Natural killer cell (primary cell): ENCODE data around the gene MARCHF3. TPM values are rescaled to one million over a fixed set of nuclear protein-coding genes. Genes with fewer than 3 reads are reported as not detected.
"Not testable (repeated sequence)": the region's sequence is repeated elsewhere in the genome, so short reads cannot be mapped to it uniquely, and the experiment has no call there.

ENCODE experiments used
- ATAC-seq, 3 donors: fragments of 150-1000 bp in 2 of 3; fragments of 200-7000 bp in 1 of 3; cut with Tn5 transposase; 1 replicate in 1 of 3; 2 replicates in 2 of 3; pipeline ENCODE4 v1.10.0; 2021; ENCODE audit warnings: mild to moderate bottlenecking in 2 of 3, moderate library complexity in 2 of 3
- DNase-seq, 2 donors: peaks; one replicate each; pipeline versions ENCODE4 v3.0.0 to v3.0.0-alpha.2; 2013 to 2021; ENCODE audit warnings: mixed read lengths in 1 of 2
- H3K27ac ChIP-seq: one replicate; pipeline ENCODE4 v1.5.1; 2013; ENCODE audit warnings: mild to moderate bottlenecking, low read length
- H3K27me3 ChIP-seq: one replicate; pipeline ENCODE4 v1.6.1; 2013; ENCODE audit warnings: low read length; ENCODE audit not compliant: control insufficient read depth, insufficient read depth
- H3K36me3 ChIP-seq: one replicate; pipeline ENCODE4 v1.6.1; 2013; ENCODE audit warnings: low read length; ENCODE audit not compliant: control insufficient read depth, insufficient read depth
- H3K4me1 ChIP-seq: one replicate; pipeline ENCODE4 v1.6.1; 2013; ENCODE audit warnings: low read length; ENCODE audit not compliant: control insufficient read depth, insufficient read depth
- H3K4me3 ChIP-seq: one replicate; pipeline ENCODE4 v1.5.1; 2013; ENCODE audit warnings: low read length
- H3K9me3 ChIP-seq: one replicate; pipeline ENCODE4 v1.6.1; 2013; ENCODE audit warnings: low read length; ENCODE audit not compliant: control insufficient read depth, insufficient read depth
- H3K27ac Mint-ChIP-seq, 2 donors: one replicate each; pipeline ENCODE4 v1.8.0; 2022; ENCODE audit warnings: mild to moderate bottlenecking in 2 of 2, mixed read lengths in 2 of 2, moderate library complexity in 1 of 2
- H3K27me3 Mint-ChIP-seq, 2 donors: one replicate each; pipeline ENCODE4 v1.8.0; 2022; ENCODE audit warnings: low read depth in 2 of 2, mixed read lengths in 2 of 2
- H3K36me3 Mint-ChIP-seq: one replicate; pipeline ENCODE4 v1.8.0; 2022; ENCODE audit warnings: mixed read lengths
- H3K4me1 Mint-ChIP-seq, 2 donors: one replicate each; pipeline ENCODE4 v1.8.0; 2022; ENCODE audit warnings: mixed read lengths in 2 of 2
- H3K4me3 Mint-ChIP-seq: one replicate; pipeline ENCODE4 v1.8.0; 2022; ENCODE audit warnings: mild to moderate bottlenecking, moderate library complexity, mixed read lengths
- H3K9me3 Mint-ChIP-seq, 2 donors: one replicate each; pipeline ENCODE4 v1.8.0; 2022; ENCODE audit warnings: mixed read lengths in 2 of 2
- WGBS: methylation state at CpG from one replicate; pipeline ENCODE4 v1.1.7; 2013; ENCODE audit warnings: missing lambda C conversion rate; ENCODE audit not compliant: insufficient coverage; 5-methylcytosine and 5-hydroxymethylcytosine counted together
- intact Hi-C: fragments of 100-400 bp; cut with micrococcal nuclease; formaldehyde crosslinking; loops from one replicate; pipeline ENCODE4 v1.14.2; 2022
- total RNA-seq, 4 donors: library from RNA; stranded (reverse); fragments of 120-200 nt in 1 of 4; gene quantifications; one replicate each; pipeline versions ENCODE4 v1.2.3 to v1.2.4, GENCODE V29; 2013 to 2022
- TF ChIP-seq, protein P1 (sequence below): fragments of 200-600 bp; IDR thresholded peaks from one replicate; pipeline ENCODE4 v1.8.0; 2022; ENCODE audit warnings: antibody characterized with exemption

MARCHF3 gene
- total RNA-seq, 3 donors from 2014 or later (not counting 1 experiment from before 2014, with no cell fraction given) = 6.8 to 11.2 (median 8.9) TPM

DNA sequence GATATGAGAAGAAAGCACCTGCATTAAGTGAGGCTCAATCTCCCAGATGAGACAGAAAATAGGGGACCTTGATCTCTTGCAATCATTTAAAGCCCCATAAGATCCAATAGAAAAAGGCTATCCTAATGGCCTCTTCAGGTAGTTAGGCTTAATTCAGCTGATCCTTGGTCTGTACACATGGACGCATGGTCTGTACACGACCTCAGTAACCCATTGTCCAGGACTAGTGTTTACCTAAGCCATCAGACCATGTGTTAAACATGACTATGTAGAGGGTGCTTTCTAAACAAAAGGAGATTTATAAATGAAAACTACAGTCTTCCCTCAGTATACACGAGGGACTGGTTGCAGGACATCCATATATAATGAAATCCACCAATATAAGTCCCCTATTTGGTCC is 7.5 kb downstream of the MARCHF3 start:
- intact Hi-C loops = no loop called here
- H3K27me3 ChIP-seq = no peaks in the 10 kb centered on the region
- ATAC-seq (no peak), DNase-seq (no peak)
- no peak overlapping the region for H3K27ac ChIP-seq
- Mint-ChIP-seq H3K9me3 (no peaks in the 10 kb centered on the region), H3K27ac (no peak overlapping the region), H3K36me3 (no peaks in the 10 kb centered on the region), H3K4me3 (no peak overlapping the region), H3K4me1 (no peaks in the 10 kb centered on the region), H3K27me3 (no peaks in the 10 kb centered on the region)
- no peaks in the 10 kb centered on the region for H3K9me3 ChIP-seq
- H3K4me3 ChIP-seq = no peak overlapping the region
- no peaks in the 10 kb centered on the region for H3K36me3 ChIP-seq
- H3K4me1 ChIP-seq = no peaks in the 10 kb centered on the region
- TF ChIP-seq, protein P1, sequence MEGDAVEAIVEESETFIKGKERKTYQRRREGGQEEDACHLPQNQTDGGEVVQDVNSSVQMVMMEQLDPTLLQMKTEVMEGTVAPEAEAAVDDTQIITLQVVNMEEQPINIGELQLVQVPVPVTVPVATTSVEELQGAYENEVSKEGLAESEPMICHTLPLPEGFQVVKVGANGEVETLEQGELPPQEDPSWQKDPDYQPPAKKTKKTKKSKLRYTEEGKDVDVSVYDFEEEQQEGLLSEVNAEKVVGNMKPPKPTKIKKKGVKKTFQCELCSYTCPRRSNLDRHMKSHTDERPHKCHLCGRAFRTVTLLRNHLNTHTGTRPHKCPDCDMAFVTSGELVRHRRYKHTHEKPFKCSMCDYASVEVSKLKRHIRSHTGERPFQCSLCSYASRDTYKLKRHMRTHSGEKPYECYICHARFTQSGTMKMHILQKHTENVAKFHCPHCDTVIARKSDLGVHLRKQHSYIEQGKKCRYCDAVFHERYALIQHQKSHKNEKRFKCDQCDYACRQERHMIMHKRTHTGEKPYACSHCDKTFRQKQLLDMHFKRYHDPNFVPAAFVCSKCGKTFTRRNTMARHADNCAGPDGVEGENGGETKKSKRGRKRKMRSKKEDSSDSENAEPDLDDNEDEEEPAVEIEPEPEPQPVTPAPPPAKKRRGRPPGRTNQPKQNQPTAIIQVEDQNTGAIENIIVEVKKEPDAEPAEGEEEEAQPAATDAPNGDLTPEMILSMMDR = no peak
- WGBS = 93% methylated on average over 3 of the region's 3 CpGs

DNA sequence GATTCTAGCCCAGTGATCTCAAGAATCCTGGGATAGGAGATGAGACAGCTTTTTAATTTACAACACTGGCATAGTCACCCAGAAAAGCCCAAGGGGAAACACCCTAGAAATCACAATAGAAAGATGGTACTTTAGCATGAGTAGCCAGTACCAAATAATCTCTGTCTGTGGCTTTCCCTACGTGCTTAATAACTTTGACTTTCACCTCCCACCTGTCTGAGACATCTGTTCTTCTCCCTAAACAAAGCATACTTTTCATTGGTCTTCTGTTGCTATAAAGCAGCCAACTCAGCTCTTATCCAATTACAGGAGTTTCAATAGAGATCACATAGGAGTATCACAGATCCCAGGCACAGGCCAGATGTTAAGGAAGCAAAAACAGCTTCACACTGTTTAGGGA is 10.4 kb downstream of the MARCHF3 start:
- 59% methylated on average over 1 of the region's 1 CpG for WGBS
- no peaks in the 10 kb centered on the region for H3K9me3 Mint-ChIP-seq
- intact Hi-C loops = no loop called here

DNA sequence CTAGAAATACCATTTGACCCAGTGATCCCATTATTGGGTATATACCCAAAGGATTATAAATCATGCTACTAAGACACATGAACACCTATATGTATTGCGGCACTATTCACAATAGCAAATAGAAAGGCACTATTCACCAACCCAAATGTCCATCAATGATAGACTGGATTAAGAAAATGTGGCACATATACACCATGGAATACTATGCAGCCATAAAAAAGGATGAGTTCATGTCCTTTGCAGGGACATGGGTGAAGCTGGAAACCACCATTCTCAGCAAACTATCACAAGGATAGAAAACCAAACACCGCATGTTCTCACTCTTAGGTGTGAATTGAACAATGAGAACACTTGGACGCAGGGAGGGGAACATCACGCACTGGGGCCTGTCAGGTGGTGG is 13.6 kb downstream of the MARCHF3 start:
- H3K4me3 Mint-ChIP-seq, H3K9me3 Mint-ChIP-seq, intact Hi-C loops, H3K27ac ChIP-seq, H3K27me3 Mint-ChIP-seq, H3K36me3 ChIP-seq, H3K27ac Mint-ChIP-seq, DNase-seq, H3K9me3 ChIP-seq, H3K27me3 ChIP-seq, H3K4me1 ChIP-seq, ATAC-seq, H3K4me3 ChIP-seq, H3K36me3 Mint-ChIP-seq: not testable (repeated sequence)
- 100% methylated on average over 3 of the region's 4 CpGs for WGBS
- H3K4me1 Mint-ChIP-seq = peaks cover 8 to 20% of the 10 kb centered on the region in 2 donors

More for the DNA sequence above, 10.4 kb downstream of the MARCHF3 start:
- Mint-ChIP-seq H3K27ac (no peak overlapping the region), H3K4me1 (no peaks in the 10 kb centered on the region), H3K4me3 (no peak overlapping the region), H3K36me3 (no peaks in the 10 kb centered on the region), H3K27me3 (no peaks in the 10 kb centered on the region)
- no peak overlapping the region for H3K4me3 ChIP-seq
- no peak for ATAC-seq
- H3K4me1 ChIP-seq = no peaks in the 10 kb centered on the region
- H3K27me3 ChIP-seq = no peaks in the 10 kb centered on the region
- H3K9me3 ChIP-seq = no peaks in the 10 kb centered on the region
- no peak overlapping the region for H3K27ac ChIP-seq
- H3K36me3 ChIP-seq = no peaks in the 10 kb centered on the region
- TF ChIP-seq, protein P1 = no peak
- no peak for DNase-seq

DNA sequence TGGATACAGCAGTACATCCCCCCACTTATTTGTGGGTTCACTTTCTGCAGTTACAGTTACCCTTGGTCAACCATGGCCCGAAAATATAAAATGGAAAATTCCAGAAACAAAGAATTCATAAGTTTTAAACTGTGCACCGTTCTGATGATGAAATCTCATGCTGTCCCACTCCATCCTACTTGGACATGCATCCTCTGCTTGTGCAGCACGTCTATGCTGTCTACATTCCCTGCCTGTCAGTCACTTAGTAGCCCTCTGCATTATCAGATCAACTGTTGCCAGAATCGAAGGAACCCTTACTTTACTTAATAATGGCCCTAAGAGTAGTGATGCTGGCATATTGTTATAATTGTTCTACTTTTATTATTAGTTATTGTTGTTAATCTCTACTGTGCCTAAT is 14.6 kb downstream of the MARCHF3 start:
- H3K9me3 ChIP-seq = no peaks in the 10 kb centered on the region
- 83% methylated on average over 3 of the region's 4 CpGs for WGBS
- ATAC-seq (no peak), DNase-seq (no peak)
- Mint-ChIP-seq H3K27ac (no peak overlapping the region), H3K27me3 (no peaks in the 10 kb centered on the region), H3K36me3 (no peaks in the 10 kb centered on the region), H3K4me1 (peaks cover 10 to 22% of the 10 kb centered on the region in 2 donors), H3K4me3 (no peak overlapping the region), H3K9me3 (no peaks in the 10 kb centered on the region)
- TF ChIP-seq, protein P1 = no peak
- peaks cover 3% of the 10 kb centered on the region for H3K4me1 ChIP-seq
- no peaks in the 10 kb centered on the region for H3K36me3 ChIP-seq
- no peaks in the 10 kb centered on the region for H3K27me3 ChIP-seq
- no peak overlapping the region for H3K27ac ChIP-seq
- no peak overlapping the region for H3K4me3 ChIP-seq
- intact Hi-C loops = no loop called here
